Activated T-cell treated with anti-CD3 and anti-CD28 coated beads, Interleukin-2, amount 50 U/mL, for 48 hours (primary cell): ENCODE measurements around the gene UBALD1.
"Not testable (repeated sequence)": the region's sequence is repeated elsewhere in the genome, so short reads cannot be mapped to it uniquely, and the experiment has no call there.

Source experiments
- DNase-seq, 2 experiments: peaks; one replicate each; pipeline ENCODE4 v3.0.0-alpha.2; 2020

The UBALD1 gene

DNA sequence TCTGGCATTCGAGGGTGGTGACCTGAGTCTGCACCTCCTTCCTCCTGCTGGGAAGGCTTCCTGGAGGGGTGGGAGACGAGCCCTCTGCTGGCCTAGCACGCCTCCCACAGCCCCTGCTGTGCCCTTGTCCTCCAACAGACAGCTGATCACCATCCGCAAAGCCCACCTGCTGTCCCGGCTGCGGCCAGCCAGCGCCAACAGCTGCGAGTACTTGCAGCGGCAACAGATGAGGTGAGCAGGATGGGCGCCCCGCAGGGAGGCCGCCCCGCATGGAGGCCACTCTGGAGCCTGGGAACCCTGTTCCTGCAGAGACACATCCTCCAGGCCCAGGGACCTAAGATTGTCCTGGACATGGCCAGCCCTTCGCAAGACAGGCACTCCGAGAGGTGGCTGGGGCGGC lies 21.6 kb downstream of the UBALD1 start:
- DNase-seq: no peak

DNA sequence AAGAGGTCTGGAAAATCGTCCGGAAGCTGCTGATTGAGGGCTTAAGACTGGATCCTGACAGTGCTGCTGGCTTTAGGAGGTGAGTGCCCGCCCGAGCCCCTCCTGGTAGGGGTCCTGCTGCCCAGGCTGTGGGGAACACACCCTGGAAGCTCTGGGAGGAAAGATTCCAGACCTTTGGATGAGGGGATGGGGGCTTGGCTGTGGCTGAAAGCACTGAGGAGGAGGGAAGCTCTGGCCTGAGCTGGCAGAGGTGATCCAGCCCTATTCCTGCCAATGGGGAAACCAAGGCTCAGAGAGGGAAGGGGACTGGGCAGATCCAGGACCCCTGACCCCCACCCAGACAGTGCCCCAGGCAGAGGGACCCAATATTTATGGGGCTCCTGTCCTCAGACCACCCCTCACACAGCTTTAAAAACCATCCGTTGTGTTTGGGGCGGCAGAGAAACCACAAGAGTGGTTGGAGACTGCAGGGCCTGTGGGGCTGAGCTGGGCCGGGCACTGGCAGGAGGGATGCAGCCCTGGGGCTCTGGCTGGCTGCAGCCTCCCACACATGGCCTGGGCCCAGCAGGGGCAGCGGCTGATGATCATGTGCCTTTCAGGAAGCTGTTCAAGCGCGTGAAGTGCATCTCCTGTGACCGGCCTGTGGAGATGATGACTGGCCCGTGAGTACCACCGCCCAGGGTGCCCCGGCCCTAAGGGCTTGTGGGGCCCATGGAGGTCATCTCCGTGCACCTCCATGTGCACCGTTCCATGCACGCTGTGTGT lies 22.8 kb downstream of the UBALD1 start:
- DNase-seq: no peak

DNA sequence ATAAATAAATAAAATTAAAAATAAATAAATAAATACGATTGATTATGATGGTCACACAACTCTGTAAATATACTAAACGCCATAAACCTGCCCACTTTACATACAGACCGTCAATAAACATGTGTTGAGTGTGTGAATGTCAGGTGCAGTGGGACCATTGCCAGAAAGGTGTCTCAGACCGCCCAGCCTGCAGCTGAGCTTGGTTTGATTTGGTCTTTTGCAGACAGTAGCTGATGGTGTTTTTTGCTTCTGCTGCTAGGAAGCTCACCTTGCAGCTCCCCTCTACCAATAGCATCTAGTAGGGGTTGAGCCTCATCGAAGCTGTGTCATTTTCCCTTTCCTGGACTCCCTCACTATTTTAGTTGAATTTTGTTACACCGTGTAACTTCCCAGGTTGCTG lies 23.5 kb downstream of the UBALD1 start:
- DNase-seq: no peak

DNA sequence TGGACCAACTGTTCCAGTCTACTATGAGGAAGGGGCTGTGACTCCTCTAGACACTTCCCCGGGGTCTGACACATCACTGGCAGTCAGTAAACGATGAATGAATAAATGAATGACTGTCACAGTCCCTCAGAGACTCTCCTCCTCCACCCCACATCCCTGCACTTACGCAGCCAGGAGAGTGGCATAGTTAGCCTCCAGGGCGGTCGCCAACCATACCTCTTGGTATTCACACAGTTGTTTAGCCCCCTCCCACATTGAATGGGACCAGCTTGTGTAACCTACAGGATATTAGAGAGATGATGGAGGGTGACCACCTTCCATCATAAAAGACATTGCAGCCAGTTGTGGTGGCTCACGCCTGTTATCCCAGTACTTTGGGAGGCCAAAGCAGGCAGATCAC lies 25.7 kb downstream of the UBALD1 start:
- DNase-seq: no peak

DNA sequence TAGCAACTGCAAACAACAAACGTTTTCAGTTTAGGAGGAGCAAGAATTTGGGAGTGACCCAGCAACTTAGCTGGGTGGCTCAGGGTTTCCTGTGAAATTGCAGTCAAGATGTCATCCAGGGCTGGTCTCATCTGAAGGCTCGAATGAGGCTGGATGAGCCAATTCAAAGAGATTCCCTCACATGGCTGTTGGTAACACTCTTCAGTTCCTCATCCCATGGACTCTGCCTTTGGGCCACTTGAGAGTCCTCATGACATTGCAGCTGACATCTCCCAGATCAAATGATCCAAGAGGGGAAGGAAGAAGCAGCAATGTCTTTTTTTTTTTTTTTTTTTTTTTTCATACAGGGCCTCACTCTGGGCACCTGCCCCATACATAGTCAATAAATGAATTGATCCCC lies 26.3 kb downstream of the UBALD1 start:
- no peak for DNase-seq

DNA sequence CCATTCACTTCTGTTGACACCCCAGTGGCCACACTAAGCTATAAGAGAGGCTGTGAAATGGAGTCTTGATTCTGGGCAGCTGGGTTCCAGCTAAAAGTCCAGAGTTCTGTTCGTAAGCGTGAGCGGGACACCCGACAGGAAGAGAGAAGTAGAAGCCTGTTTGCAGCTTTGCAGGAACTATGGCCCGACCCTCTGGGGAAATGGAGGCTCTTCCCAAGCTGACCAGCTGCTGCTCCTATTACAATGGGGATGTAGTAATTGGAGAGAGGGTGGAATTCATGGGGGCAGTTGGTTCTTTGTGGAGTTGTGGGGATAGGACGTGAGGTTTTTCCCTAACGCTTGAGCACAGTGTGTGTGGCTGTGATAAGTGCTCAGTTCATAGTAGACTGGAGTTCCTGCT lies 28.4 kb downstream of the UBALD1 start:
- DNase-seq: no peak

DNA sequence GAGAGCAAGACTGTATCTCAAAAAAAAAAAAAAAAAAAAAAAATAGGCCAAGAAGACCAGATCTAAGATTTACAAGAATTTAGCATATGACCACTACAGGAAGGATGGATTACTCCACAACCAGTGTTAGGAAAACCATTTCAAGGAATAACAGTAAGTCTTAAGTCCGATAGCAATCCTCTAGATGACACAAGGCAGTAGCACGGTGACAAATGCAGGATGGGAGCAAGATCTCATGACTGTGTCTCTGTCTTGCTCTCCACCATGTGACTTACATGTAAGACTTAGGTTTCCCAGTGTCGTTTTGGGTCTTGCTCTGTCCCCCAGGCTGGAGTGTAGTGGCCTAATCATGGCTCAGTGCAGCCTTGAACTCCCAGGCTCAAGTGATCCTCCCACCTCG lies 30.8 kb downstream of the UBALD1 start:
- DNase-seq: no peak

DNA sequence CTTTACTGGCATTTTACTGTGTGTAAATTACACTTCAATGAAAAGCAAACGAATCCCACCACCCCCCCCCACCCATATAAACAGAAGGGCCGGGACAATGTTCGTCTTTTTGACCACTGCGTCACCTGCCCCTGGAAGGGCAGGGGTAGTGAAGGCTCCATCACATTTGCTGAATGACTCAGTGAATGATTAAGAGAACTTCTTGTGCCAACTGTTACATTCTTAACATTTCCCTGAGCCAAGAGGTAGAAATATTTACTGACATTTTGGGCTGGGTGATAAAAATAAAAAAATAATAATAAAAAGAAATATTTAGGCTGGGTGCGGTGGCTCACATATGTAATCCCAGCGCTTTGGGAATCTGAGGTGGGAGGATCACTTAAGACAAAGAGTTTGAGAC lies 34.4 kb downstream of the UBALD1 start:
- no peak for DNase-seq

DNA sequence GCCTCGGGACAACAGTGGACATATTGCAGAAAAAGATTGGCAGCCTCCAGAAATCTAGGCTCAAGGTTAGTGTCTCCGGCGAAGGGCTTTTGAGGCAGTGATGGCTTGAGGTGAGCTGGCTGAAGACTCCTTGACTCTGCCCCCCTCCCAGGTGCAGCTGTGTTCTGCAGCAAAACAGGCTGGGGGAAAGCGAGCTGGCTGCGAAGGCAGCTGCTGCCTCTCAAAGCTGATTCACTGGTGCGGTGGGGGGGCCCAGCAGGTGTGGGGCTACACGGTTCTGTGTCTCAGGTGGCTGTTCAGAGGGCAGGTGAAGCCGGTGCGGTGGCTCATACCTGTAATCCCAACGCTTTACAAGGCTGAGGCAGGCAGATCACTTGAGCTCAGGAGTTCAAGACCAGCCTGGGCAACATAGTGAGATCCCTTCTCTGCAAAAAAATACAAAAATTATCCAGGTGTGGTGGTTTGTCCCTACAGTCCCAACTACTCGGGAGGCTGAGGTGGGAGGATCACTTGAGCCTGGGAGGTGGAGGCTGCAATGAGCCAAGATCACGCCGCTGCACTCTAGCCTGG lies 35.6 kb downstream of the UBALD1 start:
- no peak for DNase-seq

DNA sequence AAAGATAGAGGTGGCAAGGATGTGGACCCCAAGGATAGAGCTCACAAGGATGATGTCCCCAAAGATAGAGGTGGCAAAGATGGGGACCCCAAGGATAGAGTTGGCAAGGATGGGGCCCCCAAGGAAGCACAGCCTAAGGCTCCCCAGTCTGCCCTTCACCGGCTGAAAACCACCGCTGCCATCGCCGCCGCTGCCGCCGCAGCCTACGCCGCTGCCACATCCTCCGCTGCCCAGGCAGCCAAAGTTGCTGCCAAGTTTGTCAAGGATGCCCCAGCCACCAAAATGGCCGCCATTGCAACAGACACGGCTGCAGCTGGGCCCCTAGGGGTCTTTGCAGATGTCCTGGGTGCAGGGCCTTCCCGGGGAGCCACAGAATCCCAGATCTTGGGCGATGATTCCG lies 38.7 kb downstream of the UBALD1 start:
- DNase-seq: no peak

DNA sequence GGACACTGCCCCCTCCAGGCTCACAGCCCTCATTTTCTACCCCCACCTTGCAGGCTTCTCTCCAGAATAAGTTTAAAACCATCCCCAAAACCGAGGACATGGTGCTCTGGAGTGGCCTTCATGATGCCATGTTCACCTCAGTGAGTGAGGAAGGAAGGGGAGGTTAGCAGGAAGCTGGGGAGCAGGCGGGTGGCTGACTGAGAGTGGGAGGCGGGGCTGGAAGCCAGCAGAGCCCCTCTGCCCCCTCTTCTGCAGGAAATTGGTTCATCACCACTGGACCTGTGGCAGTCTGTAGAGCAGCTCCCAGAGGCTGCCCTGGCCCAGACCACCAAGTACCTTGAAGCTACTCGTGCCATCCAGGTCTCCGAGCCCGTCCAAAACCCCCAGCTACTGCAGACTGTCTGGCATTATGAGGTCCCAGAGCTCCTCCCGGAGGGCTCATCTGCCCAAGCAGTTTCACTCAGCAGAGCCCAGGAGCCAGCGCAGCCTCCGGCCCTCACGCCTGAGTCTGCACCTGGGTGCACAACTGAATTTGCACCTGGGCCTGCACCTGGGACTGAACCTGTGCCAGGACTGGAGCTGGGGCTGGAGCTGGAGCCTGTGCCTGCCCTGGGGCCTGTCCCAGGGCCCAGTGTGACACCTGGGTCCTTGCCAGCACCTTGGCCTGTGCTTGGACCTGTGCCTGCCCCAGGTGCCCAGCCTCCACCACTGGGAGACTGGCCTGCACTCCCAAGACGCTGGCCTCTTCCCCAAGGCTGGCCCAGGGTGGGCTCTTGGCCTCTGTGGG lies 39.6 kb downstream of the UBALD1 start:
- no peak for DNase-seq

DNA sequence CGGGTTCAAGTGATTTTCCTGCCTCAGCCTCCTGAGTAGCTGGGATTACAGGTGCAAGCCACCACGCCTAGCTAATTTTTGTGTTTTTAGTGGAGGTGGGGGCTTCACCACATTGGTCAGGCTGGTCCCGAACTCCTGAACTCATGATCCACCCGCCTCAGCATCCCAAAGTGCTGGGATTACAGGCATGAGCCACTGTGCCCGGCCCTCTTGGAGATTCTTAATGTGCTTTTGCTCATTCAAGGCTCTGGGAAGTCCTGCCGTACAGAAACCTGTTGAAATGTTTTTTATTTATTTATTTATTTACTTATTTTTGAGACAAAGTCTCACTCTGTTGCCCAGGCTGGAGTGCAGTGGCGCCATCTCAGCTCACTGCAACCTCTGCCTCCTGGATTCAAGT lies 40.8 kb downstream of the UBALD1 start:
- not testable (repeated sequence) for DNase-seq

DNA sequence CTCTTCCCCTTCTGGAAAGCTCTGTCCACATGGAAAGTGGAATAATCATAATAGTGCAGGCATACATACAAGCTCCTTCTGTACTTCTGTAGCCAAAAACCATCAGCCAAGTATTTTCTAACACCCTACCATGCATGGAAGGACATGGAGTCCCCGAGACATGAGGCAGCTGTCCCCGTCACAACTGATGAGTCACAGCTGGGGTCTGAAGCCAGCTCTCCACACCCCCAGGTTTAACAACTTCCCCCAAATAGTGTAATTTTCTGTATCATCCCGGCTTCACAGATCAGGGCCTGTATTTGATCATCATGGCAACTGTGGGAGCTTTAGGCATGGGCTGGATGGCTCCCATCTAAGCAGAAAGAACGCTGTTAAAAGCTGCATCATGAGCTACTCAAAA lies 42.0 kb downstream of the UBALD1 start:
- no peak for DNase-seq

DNA sequence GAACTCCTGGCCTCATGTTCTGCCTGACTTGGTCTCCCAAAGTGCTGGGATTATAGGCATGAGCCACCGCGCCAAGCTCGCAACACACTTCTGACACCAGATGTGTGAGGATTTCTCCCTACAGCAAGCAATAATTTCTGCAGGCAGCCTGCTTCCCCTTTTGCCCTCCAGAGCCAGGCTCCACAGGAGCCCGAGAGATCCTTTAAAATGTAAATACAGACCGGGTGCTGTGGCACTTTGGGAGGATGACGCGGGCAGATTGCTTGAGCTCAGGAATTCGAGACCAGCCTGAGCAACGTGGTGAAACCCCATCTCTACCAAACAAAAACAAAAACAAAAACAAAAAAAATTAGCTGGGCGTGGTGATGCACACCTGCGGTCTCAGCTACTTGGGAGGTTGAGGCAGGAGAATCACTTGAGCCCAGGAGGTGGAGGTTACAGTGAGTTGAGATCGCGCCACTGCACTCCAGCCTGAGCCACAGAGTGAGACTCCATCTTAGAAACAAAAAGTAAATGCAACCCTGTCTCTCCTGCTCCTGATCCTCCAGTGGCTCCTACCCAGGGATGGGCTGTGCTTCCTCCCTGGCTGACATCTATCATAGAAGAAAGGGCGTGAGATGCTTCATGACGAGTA lies 43.9 kb downstream of the UBALD1 start:
- DNase-seq: no peak

DNA sequence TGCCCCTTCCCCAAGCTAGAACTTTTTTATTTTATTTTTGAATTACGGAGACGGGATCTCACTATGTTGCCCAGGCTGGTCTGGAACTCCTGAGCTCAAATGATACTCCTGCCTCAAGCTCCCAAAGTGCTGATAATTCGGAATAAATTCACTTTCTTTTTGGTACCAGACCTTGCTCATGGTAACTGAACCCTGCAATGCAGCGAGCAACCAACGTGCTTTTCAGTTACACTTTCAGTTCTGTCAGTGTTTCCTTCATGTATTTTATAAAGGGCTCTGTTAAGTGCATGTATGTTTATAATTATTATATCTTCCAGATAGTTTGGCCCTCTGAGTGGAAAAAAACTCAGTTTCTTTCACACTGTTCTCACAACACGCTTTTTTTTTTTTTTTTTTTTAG lies 44.6 kb downstream of the UBALD1 start:
- no peak for DNase-seq

DNA sequence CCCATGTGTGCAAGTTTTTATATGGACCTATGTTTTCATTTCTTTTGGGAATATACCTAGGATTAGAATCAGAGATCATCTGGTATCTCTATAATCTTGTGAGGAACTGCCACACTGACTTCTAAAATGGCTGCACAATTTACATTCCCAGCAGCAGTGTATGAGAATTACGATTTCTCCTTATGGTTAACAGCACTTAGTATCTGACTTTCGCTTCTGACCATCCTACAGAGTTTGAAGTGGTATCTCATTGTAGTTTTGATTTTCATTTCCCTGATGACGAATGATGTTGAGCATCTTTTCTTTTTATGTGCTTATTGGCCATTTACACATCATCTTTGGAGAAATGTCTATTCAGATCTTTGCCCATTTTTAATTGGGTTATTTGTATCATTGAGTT lies 48.5 kb downstream of the UBALD1 start:
- DNase-seq: no peak

DNA sequence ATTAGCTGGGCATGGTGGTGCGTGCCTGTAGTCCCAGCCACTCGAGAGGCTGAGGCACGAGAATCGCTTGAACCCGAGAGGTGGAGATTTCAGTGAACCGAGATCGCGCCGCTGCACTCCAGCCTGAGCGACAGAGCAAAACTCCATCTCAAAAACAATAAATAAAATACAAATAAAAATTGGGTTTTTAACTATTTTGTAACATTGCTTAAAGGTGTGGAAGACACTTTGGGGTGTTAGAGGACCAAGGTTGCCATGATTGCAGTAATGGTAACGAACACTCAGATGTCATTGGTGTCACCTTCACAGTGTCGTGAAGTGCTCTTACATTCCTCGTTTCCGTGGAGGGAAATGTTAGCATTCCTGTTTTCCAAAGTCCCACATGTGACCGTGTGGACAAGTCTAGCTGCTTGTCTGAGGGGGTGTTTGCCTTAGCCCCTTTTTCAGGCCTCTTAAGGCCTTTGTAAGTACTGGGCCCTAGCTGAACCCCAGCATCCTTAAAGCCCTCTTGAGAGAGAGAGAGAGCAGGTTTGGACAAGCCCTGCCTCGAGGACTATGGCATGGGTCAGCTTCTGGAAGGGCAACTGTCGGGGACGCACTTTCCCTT lies 49.9 kb downstream of the UBALD1 start:
- no peak for DNase-seq

DNA sequence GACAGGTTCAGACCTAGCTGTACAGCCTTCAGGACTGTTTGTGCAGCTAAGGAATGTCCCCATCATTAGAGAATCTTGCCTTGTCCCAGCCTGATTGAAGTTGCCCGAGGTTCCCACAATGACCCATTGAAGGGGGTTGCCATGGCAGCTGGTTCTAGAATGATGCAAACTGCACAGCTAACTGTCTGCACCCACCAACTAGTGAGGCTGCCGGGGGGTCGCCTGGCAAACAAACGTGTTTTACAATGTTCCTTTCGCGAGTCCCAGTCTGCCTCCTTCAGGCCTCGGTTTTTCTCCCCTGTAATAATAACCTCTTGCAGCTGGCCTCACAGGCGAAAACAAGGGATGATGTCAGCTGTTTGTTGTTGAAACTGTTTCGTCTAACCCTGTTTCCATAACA lies 53.1 kb downstream of the UBALD1 start:
- no peak for DNase-seq
